Astrocyte of the hippocampus (primary cell): ENCODE results near the gene PIAS2.
"Not testable (repeated sequence)": the region's sequence is repeated elsewhere in the genome, so short reads cannot be mapped to it uniquely, and the experiment has no call there.

Experiments
- DNase-seq: peaks from one replicate; pipeline ENCODE4 v3.0.0; 2011; ENCODE audit warnings: low read depth, low spot score

The PIAS2 gene

GRCh38 chr18:46917108-46917802 lies at the start of gene PIAS2, which contains the start of gene KATNAL2:
TSS of gene PIAS2 (minus strand) at chr18:46917507. CDS start at chr18:46917345, 162 bp downstream.
TSS of gene KATNAL2 (plus strand) at chr18:46917602. CDS start at chr18:46946873, 29,271 bp downstream.
- DNase-seq: peak; percentile 91

- not testable (repeated sequence) for DNase-seq
Observed at GRCh38 chr18:46966266-46966665, 49.0 kb upstream of the PIAS2 start.

- DNase-seq: not testable (repeated sequence)
Observed at GRCh38 chr18:46964579-46965293, 47.4 kb upstream of the PIAS2 start.

- not testable (repeated sequence) for DNase-seq
Observed at GRCh38 chr18:46963656-46964578, 46.6 kb upstream of the PIAS2 start.

- no peak for DNase-seq
Observed at GRCh38 chr18:46958209-46958608, 40.9 kb upstream of the PIAS2 start.

GRCh38 chr18:46953195-46953594 lies 35.9 kb upstream of the PIAS2 start:
- DNase-seq: no peak

- DNase-seq: no peak
Observed at GRCh38 chr18:46950064-46950656, 32.9 kb upstream of the PIAS2 start.

- peak; percentile 94 for DNase-seq
Observed at GRCh38 chr18:46946656-46947282, 29.5 kb upstream of the PIAS2 start.

GRCh38 chr18:46942646-46943045 lies 25.3 kb upstream of the PIAS2 start:
- DNase-seq: no peak

GRCh38 chr18:46939998-46940571 lies 22.8 kb upstream of the PIAS2 start:
- DNase-seq: peak; percentile 9

GRCh38 chr18:46939337-46939963 lies 22.1 kb upstream of the PIAS2 start:
- DNase-seq: peak; percentile 57

GRCh38 chr18:46920653-46921052 lies 3.3 kb upstream of the PIAS2 start:
- no peak for DNase-seq

GRCh38 chr18:46920067-46920466 lies 2.8 kb upstream of the PIAS2 start:
- no peak for DNase-seq

GRCh38 chr18:46917803-46918600 lies 695 bp upstream of the PIAS2 start:
- DNase-seq: no peak

GRCh38 chr18:46916551-46917107 lies 678 bp downstream of the PIAS2 start:
- no peak for DNase-seq

- DNase-seq: peak; percentile 8
Observed at GRCh38 chr18:46915800-46916550, 1.3 kb downstream of the PIAS2 start.

GRCh38 chr18:46910856-46911255 lies 6.5 kb downstream of the PIAS2 start:
- DNase-seq: no peak

GRCh38 chr18:46909497-46909896 lies 7.8 kb downstream of the PIAS2 start:
- DNase-seq: no peak
